Upper lobe of left lung (tissue), 4 donors: ENCODE measurements around the gene CNTLN.

ENCODE experiments used
- POLR2A ChIP-seq, 4 donors: fragments of 450-650 bp; IDR thresholded peaks; one replicate each; pipeline ENCODE4 v1.5.1; 2016 to 2017; ENCODE audit warnings: antibody characterized with exemption in 4 of 4, mild to moderate bottlenecking in 2 of 4
- TF ChIP-seq, protein P1 (sequence below), 6 experiments: fragments of 450-650 bp in 4 of 6; fragments of 200-600 bp in 2 of 6; sonication (generic) in 2 of 6; IDR thresholded peaks; one replicate each; pipeline ENCODE4 v1.5.1; 2016 to 2019; ENCODE audit warnings: antibody characterized with exemption in 6 of 6

DNA sequence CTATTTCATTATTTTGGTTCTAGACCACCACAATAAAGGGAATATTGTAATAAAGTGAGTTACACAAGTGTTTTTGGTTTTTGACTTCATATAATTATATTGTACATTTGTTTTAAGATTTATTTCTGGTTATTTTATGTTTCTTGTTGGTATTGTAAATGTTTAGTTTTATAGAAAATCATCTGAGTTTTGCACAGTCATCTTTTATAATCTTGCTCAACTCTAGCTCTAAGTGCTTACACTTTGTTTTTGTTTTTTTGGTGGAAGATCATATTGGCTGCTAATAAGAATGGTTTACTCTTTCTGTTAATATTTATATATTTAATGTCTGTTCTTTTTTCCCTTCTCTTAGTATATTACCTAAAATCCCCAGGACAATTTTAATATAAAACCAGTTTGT is 135.0 kb downstream of the CNTLN start:
- no peak for TF ChIP-seq POLR2A (IDR thresholded peaks at IDR 0.05)
- TF ChIP-seq, protein P1, sequence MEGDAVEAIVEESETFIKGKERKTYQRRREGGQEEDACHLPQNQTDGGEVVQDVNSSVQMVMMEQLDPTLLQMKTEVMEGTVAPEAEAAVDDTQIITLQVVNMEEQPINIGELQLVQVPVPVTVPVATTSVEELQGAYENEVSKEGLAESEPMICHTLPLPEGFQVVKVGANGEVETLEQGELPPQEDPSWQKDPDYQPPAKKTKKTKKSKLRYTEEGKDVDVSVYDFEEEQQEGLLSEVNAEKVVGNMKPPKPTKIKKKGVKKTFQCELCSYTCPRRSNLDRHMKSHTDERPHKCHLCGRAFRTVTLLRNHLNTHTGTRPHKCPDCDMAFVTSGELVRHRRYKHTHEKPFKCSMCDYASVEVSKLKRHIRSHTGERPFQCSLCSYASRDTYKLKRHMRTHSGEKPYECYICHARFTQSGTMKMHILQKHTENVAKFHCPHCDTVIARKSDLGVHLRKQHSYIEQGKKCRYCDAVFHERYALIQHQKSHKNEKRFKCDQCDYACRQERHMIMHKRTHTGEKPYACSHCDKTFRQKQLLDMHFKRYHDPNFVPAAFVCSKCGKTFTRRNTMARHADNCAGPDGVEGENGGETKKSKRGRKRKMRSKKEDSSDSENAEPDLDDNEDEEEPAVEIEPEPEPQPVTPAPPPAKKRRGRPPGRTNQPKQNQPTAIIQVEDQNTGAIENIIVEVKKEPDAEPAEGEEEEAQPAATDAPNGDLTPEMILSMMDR (IDR thresholded peaks at IDR 0.05): no peak
